Measurements from ENCODE around the gene MCCC1. TPM values are rescaled to one million over a fixed set of nuclear protein-coding genes. Genes with fewer than 3 reads are reported as not detected.

The MCCC1 gene
- total RNA-seq, 1 experiment from 2014 or later = 52.6 TPM

DNA sequence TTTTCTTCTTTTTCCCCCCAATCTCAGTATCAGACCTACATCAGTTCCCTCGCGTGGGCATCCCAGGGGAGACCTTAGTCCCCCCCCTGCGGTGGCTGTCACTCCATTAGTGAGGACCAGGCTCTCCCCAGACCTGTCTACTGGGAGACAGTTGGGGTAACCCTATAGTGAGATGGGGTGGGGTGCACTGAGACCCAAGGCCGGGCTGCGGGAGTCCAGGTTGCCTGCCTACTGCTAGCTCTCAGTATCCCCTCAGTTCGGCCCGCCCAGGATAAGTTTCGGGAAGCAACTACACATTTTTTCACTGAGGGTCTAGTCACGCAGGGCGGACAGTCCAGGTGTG lies 118.3 kb downstream of the MCCC1 start:
- H3K79me2 ChIP-seq (ENCODE audit: low read depth) = peaks cover 39% of the 10 kb centered on the region
- ChIA-PET CTCF (interaction anchor here (0.6 kb wide), 1 partner anchor 9 kb away, joined by 7 read pairs; no protein-coding TSS in a partner anchor), POLR2A (ENCODE audit: unreplicated experiment) (no interaction called here)
- no peak overlapping the region for H3K27ac ChIP-seq
- peak overlapping the region; percentile 93 for H2AFZ ChIP-seq
- peak overlapping the region; percentile 86 for H3K4me2 ChIP-seq
- BruUV-seq (replicated peaks) = no TSS peak
- H3K9me2 ChIP-seq (ENCODE audit: insufficient read depth) = no peaks in the 10 kb centered on the region
- H3K36me3 ChIP-seq (ENCODE audit: low read depth) = no peaks in the 10 kb centered on the region
- H3K27me3 ChIP-seq (ENCODE audit: insufficient read depth, low read depth) = no peaks in the 10 kb centered on the region
- H3K9me3 ChIP-seq (ENCODE audit: insufficient read depth, low read depth) = no peaks in the 10 kb centered on the region
- TF ChIP-seq, protein P1, sequence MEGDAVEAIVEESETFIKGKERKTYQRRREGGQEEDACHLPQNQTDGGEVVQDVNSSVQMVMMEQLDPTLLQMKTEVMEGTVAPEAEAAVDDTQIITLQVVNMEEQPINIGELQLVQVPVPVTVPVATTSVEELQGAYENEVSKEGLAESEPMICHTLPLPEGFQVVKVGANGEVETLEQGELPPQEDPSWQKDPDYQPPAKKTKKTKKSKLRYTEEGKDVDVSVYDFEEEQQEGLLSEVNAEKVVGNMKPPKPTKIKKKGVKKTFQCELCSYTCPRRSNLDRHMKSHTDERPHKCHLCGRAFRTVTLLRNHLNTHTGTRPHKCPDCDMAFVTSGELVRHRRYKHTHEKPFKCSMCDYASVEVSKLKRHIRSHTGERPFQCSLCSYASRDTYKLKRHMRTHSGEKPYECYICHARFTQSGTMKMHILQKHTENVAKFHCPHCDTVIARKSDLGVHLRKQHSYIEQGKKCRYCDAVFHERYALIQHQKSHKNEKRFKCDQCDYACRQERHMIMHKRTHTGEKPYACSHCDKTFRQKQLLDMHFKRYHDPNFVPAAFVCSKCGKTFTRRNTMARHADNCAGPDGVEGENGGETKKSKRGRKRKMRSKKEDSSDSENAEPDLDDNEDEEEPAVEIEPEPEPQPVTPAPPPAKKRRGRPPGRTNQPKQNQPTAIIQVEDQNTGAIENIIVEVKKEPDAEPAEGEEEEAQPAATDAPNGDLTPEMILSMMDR (conservative IDR thresholded peaks at IDR 0.05) = no peak
- no peak for TF ChIP-seq EZH2 (IDR thresholded peaks at IDR 0.05; ENCODE audit: low read depth)
- H4K20me1 ChIP-seq (ENCODE audit: insufficient read depth) = peaks cover 29% of the 10 kb centered on the region
- peaks cover 10% of the 10 kb centered on the region for H3F3A ChIP-seq (ENCODE audit: insufficient read depth, low read depth)
- DNase-seq = no peak
- intact Hi-C loops (cut with micrococcal nuclease; ENCODE audit: unreplicated experiment) = no loop called here
- peaks cover 20% of the 10 kb centered on the region for H3K4me1 ChIP-seq (replicated peaks; ENCODE audit: insufficient read depth)
- peak overlapping the region; percentile 68 for H3K4me3 ChIP-seq

DNA sequence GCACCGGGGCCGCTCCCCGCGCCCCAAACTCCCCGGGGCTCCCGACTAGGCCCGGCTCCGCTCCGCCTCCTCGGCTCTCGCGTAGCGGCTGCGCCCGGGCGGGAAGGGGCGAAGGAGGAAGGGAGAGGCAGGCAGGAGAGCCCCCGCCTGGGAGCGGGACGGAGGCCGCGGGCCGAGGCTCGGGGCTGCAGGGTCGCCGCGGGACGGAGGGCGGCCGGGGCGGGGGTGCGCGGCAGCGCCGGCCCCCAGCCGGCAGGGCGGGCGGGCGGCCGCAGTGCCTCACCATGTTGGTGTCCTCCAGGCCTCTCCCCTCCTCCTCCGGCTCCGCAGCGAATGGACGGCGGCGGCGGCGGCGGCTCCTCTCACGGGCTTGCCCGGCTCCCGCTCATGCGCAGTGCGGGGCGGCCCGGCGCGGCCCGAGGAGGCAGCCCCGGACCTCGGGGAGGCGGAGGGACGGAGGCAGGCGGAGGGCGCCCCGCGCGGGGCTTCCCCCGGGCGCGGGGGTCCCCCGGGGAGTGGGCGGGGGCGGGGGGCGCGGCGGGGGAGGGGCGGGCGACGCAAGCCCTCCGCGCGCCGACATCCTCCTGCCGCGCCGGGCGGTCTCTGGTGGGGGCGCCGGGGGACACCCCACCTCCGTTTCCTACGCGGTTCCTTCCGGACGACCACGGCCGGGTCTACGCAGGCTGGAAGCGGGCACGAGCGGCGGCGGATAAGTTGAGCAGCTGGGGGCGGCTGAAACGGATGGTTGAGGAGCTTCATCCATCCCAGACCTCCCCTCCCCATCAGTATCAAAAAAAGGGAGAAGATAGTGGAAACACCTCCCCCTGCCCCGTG lies 118.9 kb downstream of the MCCC1 start, which contains the start of gene DCUN1D1:
TSS of gene DCUN1D1 (minus strand) at position 335 of the 834 bp plus-strand sequence. CDS start at position 286, 49 bp downstream.
- H3K4me3 ChIP-seq = peak within 1 kb of the TSS; percentile 68
- BruUV-seq (replicated peaks) = no TSS peak
- H3K27ac ChIP-seq = no peak within 1 kb of the TSS
- peak within 1 kb of the TSS; percentile 92 for H3K4me2 ChIP-seq
- H3K36me3 ChIP-seq (ENCODE audit: low read depth) = no peaks in the 10 kb centered on the region
- TF ChIP-seq EZH2 (IDR thresholded peaks at IDR 0.05; ENCODE audit: low read depth) = no peak
- TF ChIP-seq, protein P1 (conservative IDR thresholded peaks at IDR 0.05) = no peak
- ChIA-PET POLR2A (ENCODE audit: unreplicated experiment) (no interaction called here), CTCF (no interaction called here)
- no peaks in the 10 kb centered on the region for H3K9me3 ChIP-seq (ENCODE audit: insufficient read depth, low read depth)
- intact Hi-C loops (cut with micrococcal nuclease; ENCODE audit: unreplicated experiment) = loop anchor here (1.0 kb wide), 1 partner anchor 119 kb away; the partner anchor contains the start of gene MCCC1
- H2AFZ ChIP-seq = peak within 1 kb of the TSS; percentile 93
- peaks cover 29% of the 10 kb centered on the region for H4K20me1 ChIP-seq (ENCODE audit: insufficient read depth)
- peak; percentile 79 to 97 for DNase-seq
- no peaks in the 10 kb centered on the region for H3K27me3 ChIP-seq (ENCODE audit: insufficient read depth, low read depth)
- peaks cover 44% of the 10 kb centered on the region for H3K79me2 ChIP-seq (ENCODE audit: low read depth)
- H3F3A ChIP-seq (ENCODE audit: insufficient read depth, low read depth) = peaks cover 10% of the 10 kb centered on the region
- H3K9me2 ChIP-seq (ENCODE audit: insufficient read depth) = no peaks in the 10 kb centered on the region
- peaks cover 20% of the 10 kb centered on the region for H3K4me1 ChIP-seq (replicated peaks; ENCODE audit: insufficient read depth)

DNA sequence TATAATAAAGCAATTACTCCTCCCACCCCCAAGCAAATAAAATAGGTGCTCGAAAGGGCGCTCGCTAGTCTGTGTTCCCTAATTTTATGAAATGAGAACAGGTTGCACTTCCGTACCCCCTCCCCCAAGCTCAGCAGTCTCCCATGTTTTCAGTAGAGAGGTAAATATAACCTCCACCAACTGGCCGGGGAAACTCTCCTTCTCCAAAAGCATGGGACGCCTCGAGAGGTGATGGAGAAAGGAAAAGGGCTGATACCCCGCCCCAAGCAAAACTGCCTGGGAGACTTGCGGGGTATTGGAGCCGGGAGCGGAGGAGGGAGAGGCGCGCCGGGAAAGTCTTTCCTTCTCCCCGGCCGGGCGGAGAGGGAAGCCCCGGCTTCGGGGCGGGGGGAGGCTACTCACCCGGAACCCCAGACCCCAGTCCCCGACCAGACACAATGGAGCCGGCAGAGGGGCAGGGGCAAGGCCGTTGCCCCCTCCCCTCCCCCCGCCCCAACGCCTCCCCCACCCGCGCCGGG lies 119.6 kb downstream of the MCCC1 start:
- H3K36me3 ChIP-seq (ENCODE audit: low read depth) = no peaks in the 10 kb centered on the region
- H3K4me2 ChIP-seq = peak overlapping the region; percentile 92
- H3K79me2 ChIP-seq (ENCODE audit: low read depth) = peaks cover 51% of the 10 kb centered on the region
- POLR2A ChIA-PET (ENCODE audit: unreplicated experiment) = interaction anchor here (0.7 kb wide), 1 partner anchor 184 kb away, joined by 3 read pairs; no protein-coding TSS in a partner anchor
- H3F3A ChIP-seq (ENCODE audit: insufficient read depth, low read depth) = peaks cover 12% of the 10 kb centered on the region
- peaks cover 29% of the 10 kb centered on the region for H4K20me1 ChIP-seq (ENCODE audit: insufficient read depth)
- CTCF ChIA-PET = no interaction called here
- H3K27me3 ChIP-seq (ENCODE audit: insufficient read depth, low read depth) = no peaks in the 10 kb centered on the region
- H2AFZ ChIP-seq = peak overlapping the region; percentile 80
- intact Hi-C loops (cut with micrococcal nuclease; ENCODE audit: unreplicated experiment) = loop anchor here (1.0 kb wide), 1 partner anchor 120 kb away; the partner anchor contains the start of gene MCCC1
- peak overlapping the region; percentile 68 for H3K4me3 ChIP-seq
- no TSS peak for BruUV-seq (replicated peaks)
- peaks cover 20% of the 10 kb centered on the region for H3K4me1 ChIP-seq (replicated peaks; ENCODE audit: insufficient read depth)
- TF ChIP-seq, protein P1 (conservative IDR thresholded peaks at IDR 0.05) = no peak
- TF ChIP-seq EZH2 (IDR thresholded peaks at IDR 0.05; ENCODE audit: low read depth) = no peak
- DNase-seq = peak in 1 of 2 experiments; percentile 56
- H3K9me2 ChIP-seq (ENCODE audit: insufficient read depth) = no peaks in the 10 kb centered on the region
- H3K27ac ChIP-seq = no peak overlapping the region
- no peaks in the 10 kb centered on the region for H3K9me3 ChIP-seq (ENCODE audit: insufficient read depth, low read depth)

All from PC-9 (cell line).